Activated naive CD8-positive, alpha-beta T cell (primary cell): ENCODE results near the gene PRRG2.

Experiments used
- H3K27ac Mint-ChIP-seq: one replicate; pipeline ENCODE4 v1.8.0; 2021; ENCODE audit warnings: mixed read lengths
- H3K27me3 Mint-ChIP-seq: one replicate; pipeline ENCODE4 v1.8.0; 2021; ENCODE audit warnings: mixed read lengths
- H3K36me3 Mint-ChIP-seq: one replicate; pipeline ENCODE4 v1.8.0; 2021; ENCODE audit warnings: mixed read lengths
- H3K4me1 Mint-ChIP-seq: one replicate; pipeline ENCODE4 v1.8.0; 2021; ENCODE audit warnings: low read depth, mixed read lengths
- H3K4me3 Mint-ChIP-seq: one replicate; pipeline ENCODE4 v1.8.0; 2021; ENCODE audit warnings: mild to moderate bottlenecking, mixed read lengths
- H3K9me3 Mint-ChIP-seq: one replicate; pipeline ENCODE4 v1.8.0; 2021; ENCODE audit warnings: low read depth, mixed read lengths

PRRG2 gene

DNA sequence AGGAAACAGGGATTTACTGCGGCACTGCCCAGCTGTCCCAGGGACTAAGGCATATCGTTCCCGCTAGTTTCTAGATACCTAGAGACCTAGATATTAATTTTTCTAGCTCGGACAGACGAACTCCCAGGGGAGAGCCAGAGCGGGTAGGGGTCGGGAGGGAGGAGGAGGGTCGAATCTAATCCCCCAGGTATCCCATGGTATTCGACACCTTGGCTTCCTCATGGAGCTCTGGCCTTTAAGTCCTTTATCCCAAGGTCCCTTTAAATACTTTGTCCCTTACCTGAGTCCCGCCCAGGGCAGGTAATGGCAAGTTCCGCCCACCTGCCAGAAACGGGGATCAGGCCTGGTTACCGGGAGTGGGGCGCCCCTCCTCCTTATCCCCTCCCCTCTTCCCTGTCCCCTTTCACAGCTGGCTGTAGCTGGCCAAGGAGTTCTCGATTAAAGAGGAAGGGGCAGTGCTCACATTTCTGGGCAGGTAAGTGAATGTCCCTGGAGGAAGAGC lies at the start of gene PRRG2:
PRRG2 (plus strand) TSS at position 310 of the 502 bp plus-strand sequence. CDS start 1,904 bp downstream, outside the sequence.
- H3K4me1 Mint-ChIP-seq, result peaks cover 30% of the 10 kb centered on the region
- H3K9me3 Mint-ChIP-seq, result no peaks in the 10 kb centered on the region
- peaks cover 2% of the 10 kb centered on the region for H3K36me3 Mint-ChIP-seq
- peak within 1 kb of the TSS; percentile 90 for H3K27ac Mint-ChIP-seq
- H3K27me3 Mint-ChIP-seq, result no peaks in the 10 kb centered on the region
- peak within 1 kb of the TSS; percentile 93 for H3K4me3 Mint-ChIP-seq

DNA sequence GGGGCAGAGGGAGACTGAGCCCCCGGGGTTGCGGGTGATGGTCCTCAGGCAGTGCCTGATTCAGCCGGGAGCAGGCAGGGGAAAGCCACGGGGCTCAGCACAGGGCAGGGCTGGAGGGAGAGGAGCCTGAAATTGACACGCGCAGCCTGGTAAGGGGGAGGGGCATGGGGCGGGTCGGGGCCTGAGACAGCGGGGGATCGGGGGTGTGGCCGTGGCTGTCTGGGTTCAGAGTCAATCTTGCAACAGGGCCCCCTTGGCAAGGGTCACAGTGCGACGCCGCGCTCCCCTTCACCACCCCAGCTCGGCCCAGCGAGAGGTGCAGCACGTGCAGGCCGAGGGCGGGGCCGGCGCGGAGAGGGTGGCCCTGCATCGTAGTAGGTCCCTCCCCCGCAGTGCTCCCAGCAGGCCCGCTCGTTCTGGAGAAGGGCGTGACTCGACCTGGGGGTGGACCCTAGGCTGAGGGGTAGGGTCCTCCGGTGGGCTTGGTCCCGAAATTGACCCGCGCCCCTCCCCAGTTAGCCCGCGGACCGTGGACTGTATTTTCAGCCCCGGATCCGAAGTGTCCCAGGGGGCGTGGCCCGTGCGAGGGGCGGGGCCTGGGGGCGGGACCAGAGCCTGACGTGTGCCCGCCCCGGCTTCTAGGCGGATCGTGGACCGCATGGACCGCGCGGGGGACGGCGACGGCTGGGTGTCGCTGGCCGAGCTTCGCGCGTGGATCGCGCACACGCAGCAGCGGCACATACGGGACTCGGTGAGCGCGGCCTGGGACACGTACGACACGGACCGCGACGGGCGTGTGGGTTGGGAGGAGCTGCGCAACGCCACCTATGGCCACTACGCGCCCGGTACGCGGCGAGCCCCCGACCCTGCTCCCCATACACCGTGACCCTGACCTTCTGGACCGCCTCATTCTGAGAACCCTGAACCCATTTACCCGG lies 47.3 kb upstream of the PRRG2 start:
- Mint-ChIP-seq H3K27ac (peak overlapping the region; percentile 54), H3K9me3 (no peaks in the 10 kb centered on the region), H3K4me3 (peak overlapping the region; percentile 88), H3K4me1 (peaks cover 20% of the 10 kb centered on the region), H3K27me3 (no peaks in the 10 kb centered on the region), H3K36me3 (no peaks in the 10 kb centered on the region)

DNA sequence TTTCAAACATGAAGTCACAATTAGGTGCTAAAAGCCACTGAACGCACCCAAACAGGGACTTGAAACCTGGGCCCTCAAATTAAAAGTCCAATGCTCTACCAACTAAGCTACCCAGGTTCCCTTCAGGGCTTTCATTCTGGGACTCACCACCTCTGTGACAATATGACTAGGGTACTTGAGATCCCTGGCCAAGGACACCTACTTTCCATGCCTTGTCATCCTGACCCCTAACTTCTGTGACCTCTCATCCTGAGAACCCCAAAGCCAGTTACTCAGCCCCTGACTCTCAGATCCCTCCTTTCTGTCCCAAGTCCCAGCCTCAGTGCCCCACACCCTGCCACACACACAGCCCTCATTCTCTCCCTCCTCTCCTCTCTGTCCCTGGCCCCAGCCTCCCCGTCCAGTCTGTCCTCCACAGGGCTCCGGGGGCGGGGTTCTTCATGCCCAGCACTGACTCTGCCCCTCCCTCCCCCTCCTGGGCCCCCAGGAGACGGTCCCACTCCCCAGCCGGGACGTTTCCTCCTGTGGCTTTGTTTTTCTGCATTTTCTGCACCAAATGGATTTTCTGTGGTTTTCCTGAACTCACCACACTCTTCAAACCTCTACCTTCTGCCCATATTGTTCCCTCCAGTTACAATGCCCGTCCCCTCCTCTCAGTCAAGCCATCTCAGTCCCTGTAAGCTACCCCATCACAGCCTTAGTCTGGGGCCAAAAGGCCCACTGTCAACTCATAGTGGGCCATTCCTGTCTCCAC lies 46.3 kb upstream of the PRRG2 start:
- Mint-ChIP-seq H3K4me1 (peaks cover 20% of the 10 kb centered on the region), H3K9me3 (no peaks in the 10 kb centered on the region), H3K36me3 (no peaks in the 10 kb centered on the region), H3K27ac (peak overlapping the region; percentile 85), H3K27me3 (no peaks in the 10 kb centered on the region), H3K4me3 (peak overlapping the region; percentile 88)

DNA sequence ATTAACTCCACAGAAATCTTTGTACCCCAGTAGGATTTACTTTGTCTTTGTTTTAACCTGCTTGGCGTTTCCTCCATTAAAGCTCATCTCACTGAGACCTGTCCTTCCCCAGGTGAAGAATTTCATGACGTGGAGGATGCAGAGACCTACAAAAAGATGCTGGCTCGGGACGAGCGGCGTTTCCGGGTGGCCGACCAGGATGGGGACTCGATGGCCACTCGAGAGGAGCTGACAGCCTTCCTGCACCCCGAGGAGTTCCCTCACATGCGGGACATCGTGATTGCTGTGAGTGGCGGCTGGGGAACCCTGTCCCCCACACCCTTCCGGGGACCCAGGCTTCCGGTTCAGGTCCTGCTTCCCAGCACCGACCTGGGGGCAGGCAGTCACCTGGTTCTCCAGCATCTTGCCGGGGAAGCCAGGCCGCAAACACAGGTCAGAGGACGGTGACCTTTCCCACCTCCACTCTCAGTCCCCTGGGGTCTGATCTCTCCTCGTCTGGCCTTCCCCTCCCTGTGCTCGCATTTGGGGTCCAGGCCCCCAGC lies 44.1 kb upstream of the PRRG2 start:
- peaks cover 21% of the 10 kb centered on the region for H3K4me1 Mint-ChIP-seq

DNA sequence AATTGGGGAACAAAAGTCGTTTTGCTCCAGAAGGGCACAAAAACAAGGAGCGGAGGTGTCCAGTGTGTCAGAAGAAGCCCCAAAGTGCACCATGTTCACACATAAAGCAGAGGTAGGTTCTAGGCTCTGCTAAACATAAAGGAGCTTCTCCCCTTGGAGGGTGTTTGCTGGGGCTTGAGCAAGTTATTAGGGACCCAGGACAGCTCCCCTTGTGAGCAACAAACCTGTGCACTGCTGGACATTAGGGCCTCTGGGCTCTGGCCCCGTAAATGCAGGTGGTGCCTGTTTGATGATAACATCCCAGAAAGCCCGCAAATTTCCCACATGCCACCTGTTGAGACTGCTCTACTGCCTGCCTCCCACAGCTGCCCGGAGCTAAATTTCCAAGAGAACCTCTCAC lies 42.5 kb upstream of the PRRG2 start:
- peaks cover 2% of the 10 kb centered on the region for H3K36me3 Mint-ChIP-seq
- H3K4me3 Mint-ChIP-seq, result no peak overlapping the region
- H3K4me1 Mint-ChIP-seq, result peaks cover 15% of the 10 kb centered on the region

More for the DNA sequence above, 44.1 kb upstream of the PRRG2 start:
- no peaks in the 10 kb centered on the region for H3K9me3 Mint-ChIP-seq
- no peak overlapping the region for H3K4me3 Mint-ChIP-seq
- H3K27me3 Mint-ChIP-seq, result no peaks in the 10 kb centered on the region
- no peak overlapping the region for H3K27ac Mint-ChIP-seq
- H3K36me3 Mint-ChIP-seq, result no peaks in the 10 kb centered on the region

DNA sequence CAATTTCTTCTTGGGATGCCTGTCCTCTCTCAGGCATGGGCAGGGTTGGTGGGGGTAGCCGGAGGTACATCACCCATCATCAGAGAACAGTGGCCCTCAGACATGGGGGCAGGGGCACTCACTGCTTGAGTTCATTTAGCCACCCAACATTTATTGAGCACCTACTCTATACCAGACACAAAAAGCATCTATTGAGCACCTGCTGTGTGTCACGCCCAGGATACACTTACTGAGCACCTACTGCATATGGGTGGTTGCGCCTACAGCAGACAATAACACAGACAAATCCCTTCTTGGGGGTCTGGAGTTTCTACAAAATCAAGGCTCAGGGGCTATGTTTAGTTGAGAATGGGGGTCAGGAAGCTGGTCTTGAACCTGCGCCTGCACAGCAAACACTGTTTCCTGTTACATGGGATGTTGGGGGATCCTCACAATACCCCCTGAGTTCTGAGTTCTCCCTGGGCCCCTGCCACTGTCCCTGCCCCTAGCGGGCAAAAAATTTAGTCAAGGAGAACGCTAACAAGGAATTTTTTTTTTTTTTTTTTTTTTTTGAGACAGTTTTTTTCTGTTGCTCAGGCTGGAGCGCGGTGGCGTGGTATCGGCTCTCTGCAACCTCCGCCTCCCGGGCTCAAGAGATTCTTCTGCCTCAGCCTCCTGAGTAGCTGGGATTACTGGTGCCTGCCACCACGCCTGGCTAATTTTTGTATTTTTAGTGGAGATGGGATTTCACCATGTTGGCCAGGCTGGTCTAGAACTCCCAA lies 41.7 kb upstream of the PRRG2 start:
- no peak overlapping the region for H3K4me3 Mint-ChIP-seq
- H3K36me3 Mint-ChIP-seq, result peaks cover 2% of the 10 kb centered on the region
- no peaks in the 10 kb centered on the region for H3K27me3 Mint-ChIP-seq
- H3K27ac Mint-ChIP-seq, result no peak overlapping the region
- peaks cover 16% of the 10 kb centered on the region for H3K4me1 Mint-ChIP-seq
- H3K9me3 Mint-ChIP-seq, result no peaks in the 10 kb centered on the region

More for the DNA sequence above, 42.5 kb upstream of the PRRG2 start:
- H3K27ac Mint-ChIP-seq, result no peak overlapping the region
- H3K27me3 Mint-ChIP-seq, result no peaks in the 10 kb centered on the region
- H3K9me3 Mint-ChIP-seq, result no peaks in the 10 kb centered on the region

DNA sequence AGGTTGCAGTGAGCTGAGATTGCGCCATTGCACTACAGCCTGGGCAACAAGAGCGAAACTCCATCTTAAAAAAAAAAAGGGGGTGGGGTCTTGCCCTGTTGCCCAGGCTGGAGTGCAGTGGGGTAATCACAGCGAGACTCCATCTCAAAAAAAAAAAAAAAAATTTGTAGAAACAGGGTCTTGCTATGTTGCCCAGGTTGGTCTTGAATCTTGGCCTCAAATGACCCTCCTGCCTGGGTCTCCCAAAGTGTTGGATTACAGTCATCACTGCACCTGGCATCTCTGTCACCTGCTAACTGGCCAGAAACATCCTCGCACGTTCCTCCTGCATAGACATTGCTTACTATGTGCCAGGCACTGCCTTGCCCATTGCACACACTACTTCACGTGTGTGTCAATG lies 39.2 kb upstream of the PRRG2 start:
- Mint-ChIP-seq H3K4me1 (peaks cover 8% of the 10 kb centered on the region), H3K27me3 (no peaks in the 10 kb centered on the region), H3K36me3 (peaks cover 2% of the 10 kb centered on the region), H3K27ac (no peak overlapping the region), H3K9me3 (no peaks in the 10 kb centered on the region), H3K4me3 (no peak overlapping the region)

DNA sequence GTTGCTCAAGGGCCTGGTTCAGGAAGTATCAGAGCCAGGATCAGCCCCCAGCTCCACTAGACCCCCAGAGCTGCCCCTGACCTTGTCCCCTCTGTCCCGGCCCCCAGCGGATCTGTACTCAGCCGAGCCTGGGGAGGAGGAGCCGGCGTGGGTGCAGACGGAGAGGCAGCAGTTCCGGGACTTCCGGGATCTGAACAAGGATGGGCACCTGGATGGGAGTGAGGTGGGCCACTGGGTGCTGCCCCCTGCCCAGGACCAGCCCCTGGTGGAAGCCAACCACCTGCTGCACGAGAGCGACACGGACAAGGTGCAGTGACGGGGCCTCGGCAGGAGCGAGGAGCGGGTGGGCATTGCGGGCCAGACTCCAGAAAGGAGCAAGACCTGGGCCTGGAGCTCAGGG lies 38.7 kb upstream of the PRRG2 start:
- no peaks in the 10 kb centered on the region for H3K27me3 Mint-ChIP-seq
- peaks cover 2% of the 10 kb centered on the region for H3K36me3 Mint-ChIP-seq
- no peaks in the 10 kb centered on the region for H3K9me3 Mint-ChIP-seq
- peaks cover 14% of the 10 kb centered on the region for H3K4me1 Mint-ChIP-seq
- H3K27ac Mint-ChIP-seq, result no peak overlapping the region
- H3K4me3 Mint-ChIP-seq, result no peak overlapping the region

DNA sequence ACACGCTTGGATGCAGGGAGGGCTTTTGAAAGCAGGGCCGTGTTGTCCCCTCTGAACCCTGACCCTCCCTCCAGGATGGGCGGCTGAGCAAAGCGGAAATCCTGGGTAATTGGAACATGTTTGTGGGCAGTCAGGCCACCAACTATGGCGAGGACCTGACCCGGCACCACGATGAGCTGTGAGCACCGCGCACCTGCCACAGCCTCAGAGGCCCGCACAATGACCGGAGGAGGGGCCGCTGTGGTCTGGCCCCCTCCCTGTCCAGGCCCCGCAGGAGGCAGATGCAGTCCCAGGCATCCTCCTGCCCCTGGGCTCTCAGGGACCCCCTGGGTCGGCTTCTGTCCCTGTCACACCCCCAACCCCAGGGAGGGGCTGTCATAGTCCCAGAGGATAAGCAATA lies 38.1 kb upstream of the PRRG2 start:
- H3K4me1 Mint-ChIP-seq, result peaks cover 14% of the 10 kb centered on the region
- H3K9me3 Mint-ChIP-seq, result no peaks in the 10 kb centered on the region
- no peak overlapping the region for H3K4me3 Mint-ChIP-seq
- peaks cover 2% of the 10 kb centered on the region for H3K36me3 Mint-ChIP-seq
- H3K27me3 Mint-ChIP-seq, result no peaks in the 10 kb centered on the region
- no peak overlapping the region for H3K27ac Mint-ChIP-seq

DNA sequence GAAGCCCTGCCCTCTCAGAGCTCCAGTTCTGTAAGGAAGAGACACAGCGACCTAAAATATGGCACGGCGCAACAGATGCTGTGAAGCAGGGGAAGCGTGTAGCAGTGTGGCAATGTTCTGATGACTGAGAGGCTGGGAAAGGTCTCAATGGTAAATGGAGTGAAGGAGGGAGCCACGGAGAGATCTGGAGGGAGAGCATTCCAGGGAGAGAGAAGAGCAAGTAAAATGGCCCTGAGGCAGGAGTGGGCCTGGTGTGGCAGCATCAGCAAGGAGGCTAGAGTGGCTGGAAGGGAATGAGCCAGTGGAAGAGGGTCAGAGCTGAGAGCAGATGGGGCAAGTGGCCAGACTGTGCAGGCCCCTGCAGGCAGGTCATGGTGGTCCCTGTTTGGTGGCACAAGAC lies 37.0 kb upstream of the PRRG2 start:
- no peaks in the 10 kb centered on the region for H3K27me3 Mint-ChIP-seq
- no peaks in the 10 kb centered on the region for H3K9me3 Mint-ChIP-seq
- peak overlapping the region; percentile 1 for H3K27ac Mint-ChIP-seq
- H3K4me3 Mint-ChIP-seq, result no peak overlapping the region
- H3K36me3 Mint-ChIP-seq, result peaks cover 2% of the 10 kb centered on the region
- peaks cover 24% of the 10 kb centered on the region for H3K4me1 Mint-ChIP-seq

DNA sequence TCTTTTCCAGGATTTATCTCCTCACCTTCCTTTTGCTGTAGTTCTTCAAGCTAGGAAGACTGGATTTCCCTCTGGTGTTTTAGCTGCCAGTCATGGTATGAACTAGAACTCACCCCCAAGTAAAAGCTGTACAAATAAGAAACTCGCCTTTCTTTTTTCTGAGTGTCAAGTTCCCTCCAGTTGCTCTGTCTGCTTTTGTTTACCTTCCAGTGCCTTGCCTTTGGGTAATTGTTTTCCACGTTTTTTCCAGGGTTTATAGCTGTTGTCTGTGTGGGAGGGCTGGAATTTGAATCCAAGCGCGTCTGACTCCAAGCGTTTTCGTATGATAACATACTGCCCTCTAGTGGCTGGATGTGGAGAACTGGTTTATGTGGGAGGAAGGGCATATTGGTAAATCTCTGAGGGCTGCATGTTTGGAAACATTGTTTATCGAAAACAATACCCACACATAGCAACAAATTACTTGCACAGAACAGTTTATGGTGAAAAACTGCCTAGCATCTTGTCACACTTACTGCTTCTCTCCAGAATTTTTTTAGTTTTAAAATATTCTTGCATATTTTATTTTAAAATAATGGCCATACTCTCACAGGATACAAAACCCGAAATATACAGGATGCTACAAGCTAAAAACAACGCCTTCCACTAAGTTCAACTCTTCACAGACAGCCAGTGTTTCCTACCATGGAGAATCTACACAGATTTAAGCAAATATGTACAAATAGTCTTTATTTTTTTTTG lies 34.1 kb upstream of the PRRG2 start:
- Mint-ChIP-seq H3K4me3 (peak overlapping the region; percentile 83), H3K27ac (peak overlapping the region; percentile 61), H3K36me3 (peaks cover 2% of the 10 kb centered on the region), H3K4me1 (peaks cover 42% of the 10 kb centered on the region), H3K27me3 (no peaks in the 10 kb centered on the region), H3K9me3 (no peaks in the 10 kb centered on the region)

DNA sequence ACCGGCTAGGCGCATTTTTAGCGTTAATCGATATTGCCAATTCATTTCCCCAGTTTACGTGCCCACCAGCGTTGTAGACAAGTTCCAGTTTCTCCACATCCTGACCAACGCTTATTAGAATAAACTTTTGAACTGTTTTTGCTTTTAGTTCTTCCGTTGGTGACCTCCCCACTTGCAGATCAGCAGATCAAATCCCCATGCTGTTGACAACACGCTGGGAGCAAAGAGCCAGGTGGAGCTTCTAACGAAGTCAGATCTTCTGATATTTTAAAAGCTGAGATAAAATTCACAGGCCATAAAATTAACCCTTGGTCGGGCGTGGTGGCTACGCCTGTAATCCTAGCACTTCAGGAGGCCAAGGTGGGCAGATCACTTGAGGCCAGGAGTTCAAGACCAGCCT lies 32.1 kb upstream of the PRRG2 start:
- peaks cover 57% of the 10 kb centered on the region for H3K4me1 Mint-ChIP-seq
- peak overlapping the region; percentile 90 for H3K27ac Mint-ChIP-seq
- no peaks in the 10 kb centered on the region for H3K27me3 Mint-ChIP-seq
- peak overlapping the region; percentile 59 for H3K4me3 Mint-ChIP-seq
- H3K9me3 Mint-ChIP-seq, result no peaks in the 10 kb centered on the region
- H3K36me3 Mint-ChIP-seq, result no peaks in the 10 kb centered on the region

DNA sequence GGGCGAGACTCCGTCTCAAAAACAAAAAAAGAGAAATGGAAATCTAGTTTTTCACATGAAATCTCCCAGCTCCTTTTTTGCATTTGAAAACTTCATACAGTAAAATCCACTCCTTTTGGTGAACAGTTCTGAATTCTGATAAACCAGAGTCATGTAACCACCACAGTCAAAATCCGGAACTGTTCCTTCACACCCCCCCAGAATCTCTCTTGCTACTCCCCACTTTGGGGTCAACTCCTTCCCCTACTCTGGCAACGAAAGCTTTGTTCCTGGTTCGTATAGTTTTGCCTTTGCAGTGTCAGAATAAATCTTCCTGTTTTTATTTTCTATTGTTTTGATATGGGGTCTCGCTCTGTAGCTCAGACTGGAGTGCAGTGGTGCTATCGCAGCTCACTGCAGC lies 29.6 kb upstream of the PRRG2 start:
- H3K27ac Mint-ChIP-seq, result peak overlapping the region; percentile 86
- no peaks in the 10 kb centered on the region for H3K9me3 Mint-ChIP-seq
- peaks cover 68% of the 10 kb centered on the region for H3K4me1 Mint-ChIP-seq
- no peak overlapping the region for H3K4me3 Mint-ChIP-seq
- H3K27me3 Mint-ChIP-seq, result no peaks in the 10 kb centered on the region
- peaks cover 4% of the 10 kb centered on the region for H3K36me3 Mint-ChIP-seq

DNA sequence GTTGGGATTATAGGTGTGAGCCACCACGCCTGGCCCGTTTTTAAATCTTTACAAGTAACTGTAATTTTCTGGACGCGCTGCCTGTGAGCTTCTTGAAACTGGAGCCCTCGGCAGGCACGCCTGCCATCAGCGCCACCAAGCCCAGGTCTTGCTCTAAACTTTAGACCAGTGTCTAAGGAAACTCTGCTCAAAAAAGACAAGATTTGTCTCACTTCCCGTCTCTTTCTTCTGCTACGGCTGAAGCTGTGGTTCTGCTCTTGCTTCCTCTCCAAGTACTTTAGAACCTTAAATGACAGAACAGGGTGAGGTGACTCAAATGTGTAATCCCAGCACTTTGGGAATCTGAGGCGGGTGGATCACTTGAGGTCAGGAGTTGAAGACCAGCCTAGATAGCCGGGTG lies 28.4 kb upstream of the PRRG2 start:
- Mint-ChIP-seq H3K27ac (peak overlapping the region; percentile 93), H3K4me3 (peak overlapping the region; percentile 60), H3K36me3 (peaks cover 7% of the 10 kb centered on the region), H3K9me3 (no peaks in the 10 kb centered on the region), H3K4me1 (peaks cover 67% of the 10 kb centered on the region), H3K27me3 (no peaks in the 10 kb centered on the region)
